Panc1 (cell line): ENCODE measurements around the gene RPL38. TPM values are rescaled to one million over a fixed set of nuclear protein-coding genes. Genes with fewer than 3 reads are reported as not detected.

Source experiments
- ATAC-seq: fragments of 200-7000 bp; cut with Tn5 transposase; 2 replicates; pipeline ENCODE4 v1.9.1; 2020; ENCODE audit warnings: mild to moderate bottlenecking, moderate library complexity
- BruUV-seq: library from RNA; stranded (reverse); fragments of 400-500 nt; replicated peaks from 2 replicates; lab custom pipeline; 2021; lab: Mats Ljungman, UMichigan
- CTCF ChIA-PET: fragments of 300-600 bp; sonication (Branson Sonifier 250); formaldehyde crosslinking; loops from one replicate; lab custom pipeline; 2022; ENCODE audit warnings: antibody characterized with exemption; lab: Charles Lee
- POLR2A ChIA-PET: fragments of 300-600 bp; sonication (Branson Sonifier 250); formaldehyde crosslinking; loops from one replicate; lab custom pipeline; 2022; ENCODE audit warnings: antibody characterized with exemption; lab: Charles Lee
- DNase-seq: peaks from one replicate; pipeline ENCODE4 v3.0.0-alpha.2; 2010; ENCODE audit warnings: low read depth, low spot score
- H3K27ac ChIP-seq: 2 replicates; pipeline ENCODE4 v1.5.1; 2011; ENCODE audit warnings: mild to moderate bottlenecking, low read length, inconsistent platforms
- H3K27me3 ChIP-seq: fragments of 200-500 bp; sonication (Bioruptor generic); 2 replicates; pipeline ENCODE4 v1.6.0; 2014; ENCODE audit warnings: low read length, inconsistent platforms; ENCODE audit not compliant: control insufficient read depth, insufficient read depth
- H3K36me3 ChIP-seq: fragments of 200-500 bp; sonication (Bioruptor generic); 2 replicates; pipeline ENCODE4 v1.5.1; 2014; ENCODE audit warnings: inconsistent platforms, mild to moderate bottlenecking, low read length, moderate library complexity; ENCODE audit not compliant: control insufficient read depth, insufficient read depth
- H3K4me1 ChIP-seq: 2 replicates; pipeline ENCODE4 v1.5.1; 2011; ENCODE audit warnings: inconsistent platforms, mild to moderate bottlenecking, low read length, moderate library complexity; ENCODE audit not compliant: control insufficient read depth, insufficient read depth
- H3K4me3 ChIP-seq, 2 experiments: 2 replicates each; pipeline ENCODE4 v1.5.1; 2011 to 2012; ENCODE audit warnings: low read depth in 2 of 2, low read length in 2 of 2, mild to moderate bottlenecking in 2 of 2, inconsistent platforms in 1 of 2, moderate library complexity in 1 of 2
- H3K9me3 ChIP-seq: fragments of 200-500 bp; sonication (Bioruptor generic); 2 replicates; pipeline ENCODE4 v1.5.1; 2014; ENCODE audit warnings: low read depth, mild to moderate bottlenecking, inconsistent platforms, low read length, moderate library complexity; ENCODE audit not compliant: control insufficient read depth, insufficient read depth
- POLR2AphosphoS5 ChIP-seq: IDR thresholded peaks from 2 replicates; pipeline ENCODE4 v1.6.1; 2012; ENCODE audit warnings: mild to moderate bottlenecking, low read depth, low read length, moderate library complexity
- REST ChIP-seq, 2 experiments: IDR thresholded peaks; 2 replicates each; pipeline ENCODE4 v1.6.1; 2011 to 2012; ENCODE audit warnings: low read depth in 2 of 2, control low read depth in 1 of 2, low read length in 1 of 2, mild to moderate bottlenecking in 1 of 2, moderate library complexity in 1 of 2; ENCODE audit not compliant: insufficient read depth in 1 of 2
- SIN3A ChIP-seq: IDR thresholded peaks from 2 replicates; pipeline ENCODE4 v1.6.1; 2012; ENCODE audit warnings: low read depth, mild to moderate bottlenecking, low read length, moderate library complexity, borderline replicate concordance; ENCODE audit not compliant: insufficient read depth
- TCF7L2 ChIP-seq: IDR thresholded peaks from 2 replicates; pipeline ENCODE4 v1.6.1; 2011; ENCODE audit warnings: mild to moderate bottlenecking, low read depth, low read length, inconsistent platforms
- in situ Hi-C: cut with HindIII; loops from 2 replicates; pipeline ENCODE4 v1.10.0; 2016; ENCODE audit warnings: low sequenced_read_pairs, low pct_unique_long_range_greater_than_20kb
- intact Hi-C: fragments of 100-400 bp; cut with micrococcal nuclease; formaldehyde crosslinking; loops from one replicate; pipeline ENCODE4 v1.10.0; 2022; ENCODE audit not compliant: unreplicated experiment
- total RNA-seq: library from RNA; stranded (reverse); gene quantifications from one replicate; pipeline ENCODE4 v1.2.1, GENCODE V29; 2021; ENCODE audit not compliant: unreplicated experiment
- TF ChIP-seq, protein P1 (sequence below): fragments of 450-650 bp; IDR thresholded peaks from 2 replicates; pipeline ENCODE4 v1.5.1; 2017; ENCODE audit warnings: mild to moderate bottlenecking

The RPL38 gene
- total RNA-seq, 1 experiment from 2014 or later: 968 TPM

GRCh38 chr17:74197801-74198200 lies 5.7 kb upstream of the RPL38 start:
- H3K9me3 ChIP-seq: no peaks in the 10 kb centered on the region
- no peak overlapping the region for H3K27ac ChIP-seq
- POLR2A ChIA-PET: no interaction called here
- peaks cover 7% of the 10 kb centered on the region; the same call in 1 of the 2 replicates for H3K27me3 ChIP-seq
- intact Hi-C loops (no loop called here), in situ Hi-C loops (no loop called here)
- no peak for DNase-seq
- H3K4me1 ChIP-seq: peaks cover 7% of the 10 kb centered on the region; the same call in 1 of the 2 replicates
- CTCF ChIA-PET: no interaction called here
- TF ChIP-seq, protein P1, sequence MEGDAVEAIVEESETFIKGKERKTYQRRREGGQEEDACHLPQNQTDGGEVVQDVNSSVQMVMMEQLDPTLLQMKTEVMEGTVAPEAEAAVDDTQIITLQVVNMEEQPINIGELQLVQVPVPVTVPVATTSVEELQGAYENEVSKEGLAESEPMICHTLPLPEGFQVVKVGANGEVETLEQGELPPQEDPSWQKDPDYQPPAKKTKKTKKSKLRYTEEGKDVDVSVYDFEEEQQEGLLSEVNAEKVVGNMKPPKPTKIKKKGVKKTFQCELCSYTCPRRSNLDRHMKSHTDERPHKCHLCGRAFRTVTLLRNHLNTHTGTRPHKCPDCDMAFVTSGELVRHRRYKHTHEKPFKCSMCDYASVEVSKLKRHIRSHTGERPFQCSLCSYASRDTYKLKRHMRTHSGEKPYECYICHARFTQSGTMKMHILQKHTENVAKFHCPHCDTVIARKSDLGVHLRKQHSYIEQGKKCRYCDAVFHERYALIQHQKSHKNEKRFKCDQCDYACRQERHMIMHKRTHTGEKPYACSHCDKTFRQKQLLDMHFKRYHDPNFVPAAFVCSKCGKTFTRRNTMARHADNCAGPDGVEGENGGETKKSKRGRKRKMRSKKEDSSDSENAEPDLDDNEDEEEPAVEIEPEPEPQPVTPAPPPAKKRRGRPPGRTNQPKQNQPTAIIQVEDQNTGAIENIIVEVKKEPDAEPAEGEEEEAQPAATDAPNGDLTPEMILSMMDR: no peak
- TF ChIP-seq REST (IDR thresholded peaks at IDR 0.05; ENCODE audit: insufficient read depth in 1 of 2, low read depth in 2 of 2, low read length in 1 of 2) (no peak), POLR2AphosphoS5 (no peak), SIN3A (no peak), TCF7L2 (no peak)
- no peak overlapping the region for H3K4me3 ChIP-seq
- no TSS peak for BruUV-seq
- no peaks in the 10 kb centered on the region for H3K36me3 ChIP-seq
- ATAC-seq: no peak

DNA sequence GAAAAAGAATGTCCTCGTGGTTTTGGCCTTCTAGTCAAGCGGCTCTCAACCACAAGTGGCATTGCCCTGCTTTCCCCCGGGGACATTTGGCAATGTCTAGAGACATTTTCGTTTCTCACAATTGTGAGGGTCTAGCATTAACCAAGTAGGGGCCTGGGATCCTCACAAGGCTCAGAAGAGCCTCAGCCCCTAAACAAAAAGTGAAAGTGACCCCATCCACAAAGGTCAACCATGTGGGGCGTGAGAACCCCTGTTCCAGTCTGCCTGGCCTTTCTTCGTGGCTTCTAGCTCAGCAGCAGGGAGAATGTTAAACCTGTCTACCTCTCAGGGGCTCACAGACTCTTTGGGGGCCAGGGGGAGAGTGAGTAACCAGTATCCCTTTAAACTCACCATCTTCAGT lies 4.8 kb upstream of the RPL38 start:
- ATAC-seq (no peak), DNase-seq (no peak)
- Histone ChIP-seq H3K27me3 (peaks cover 7% of the 10 kb centered on the region; the same call in 1 of the 2 replicates), H3K27ac (no peak overlapping the region), H3K36me3 (peaks cover 2% of the 10 kb centered on the region; the same call in 1 of the 2 replicates), H3K4me1 (peaks cover 4% of the 10 kb centered on the region; the same call in 1 of the 2 replicates), H3K9me3 (no peaks in the 10 kb centered on the region), H3K4me3 (no peak overlapping the region)
- CTCF ChIA-PET: interaction anchor here (0.6 kb wide), 1 partner anchor 197 kb away, joined by 4 read pairs; no protein-coding TSS in a partner anchor
- intact Hi-C loops (no loop called here), in situ Hi-C loops (no loop called here)
- POLR2A ChIA-PET: no interaction called here
- no peak for TF ChIP-seq REST (IDR thresholded peaks at IDR 0.05; ENCODE audit: insufficient read depth in 1 of 2, low read depth in 2 of 2, low read length in 1 of 2)
- TF ChIP-seq TCF7L2: no peak
- TF ChIP-seq, protein P1: no peak
- TF ChIP-seq SIN3A: no peak
- no peak for TF ChIP-seq POLR2AphosphoS5
- BruUV-seq: no TSS peak
